ENCODE results near the gene FARP2.
"Not testable (repeated sequence)": the region's sequence is repeated elsewhere in the genome, so short reads cannot be mapped to it uniquely, and the experiment has no call there.

The FARP2 gene

GRCh38 chr2:241355983-241356870 is at the start of gene FARP2:
Gene FARP2 (plus strand): TSS chr2:241356285. CDS start chr2:241373108, 16,823 bp downstream.
- peak; percentile 94 to 96 for DNase-seq

GRCh38 chr2:241307055-241307454 is 49.0 kb upstream of the FARP2 start:
- DNase-seq: no peak

- no peak for DNase-seq
These were observed 47.8 kb upstream of the FARP2 start for GRCh38 chr2:241308267-241308666.

GRCh38 chr2:241308832-241309500 is 47.1 kb upstream of the FARP2 start:
- DNase-seq: no peak

GRCh38 chr2:241309684-241310117 is 46.4 kb upstream of the FARP2 start:
- peak; percentile 37 to 39 for DNase-seq

GRCh38 chr2:241310917-241311566 is 45.0 kb upstream of the FARP2 start:
- no peak for DNase-seq

GRCh38 chr2:241312082-241312481 is 44.0 kb upstream of the FARP2 start:
- DNase-seq: peak; percentile 43 to 50

- peak; percentile 67 to 72 for DNase-seq
These were observed 42.5 kb upstream of the FARP2 start for GRCh38 chr2:241313543-241314095.

- peak; percentile 81 to 86 for DNase-seq
These were observed 41.6 kb upstream of the FARP2 start for GRCh38 chr2:241314226-241315092.

- peak; percentile 98 to 100 for DNase-seq
These were observed 40.8 kb upstream of the FARP2 start, which contains the start of gene HDLBP for GRCh38 chr2:241315093-241315878. Gene HDLBP (minus strand): TSS chr2:241315672. CDS start chr2:241266869, 48,803 bp downstream.

GRCh38 chr2:241315879-241316631 is 40.0 kb upstream of the FARP2 start, which contains the start of gene SEPTIN2:
Gene SEPTIN2 (plus strand): TSS chr2:241315925. CDS start chr2:241324233, 8,308 bp downstream.
- DNase-seq: peak; percentile 74 to 75

GRCh38 chr2:241316825-241317224 is 39.3 kb upstream of the FARP2 start:
- DNase-seq: peak in 1 of 2 donors; percentile 2

- peak; percentile 42 to 49 for DNase-seq
These were observed 38.7 kb upstream of the FARP2 start for GRCh38 chr2:241317391-241317790.

- not testable (repeated sequence) for DNase-seq
These were observed 37.3 kb upstream of the FARP2 start for GRCh38 chr2:241318830-241319229.

- no peak for DNase-seq
These were observed 35.7 kb upstream of the FARP2 start for GRCh38 chr2:241320394-241320793.

- DNase-seq: no peak
These were observed 35.1 kb upstream of the FARP2 start for GRCh38 chr2:241321033-241321432.

GRCh38 chr2:241321886-241322285 is 34.2 kb upstream of the FARP2 start:
- peak in 1 of 2 donors; percentile 12 for DNase-seq

GRCh38 chr2:241323778-241324177 is 32.3 kb upstream of the FARP2 start:
- no peak for DNase-seq

- peak; percentile 54 to 69 for DNase-seq
These were observed 31.3 kb upstream of the FARP2 start for GRCh38 chr2:241324775-241325174.

- DNase-seq: no peak
These were observed 30.8 kb upstream of the FARP2 start for GRCh38 chr2:241325257-241325656.
